ENCODE data around the gene MB21D2.
A peak's percentile ranks its signal among the peaks of the same experiment; 100 is the strongest.
"Not testable (repeated sequence)": the region's sequence is repeated elsewhere in the genome, so short reads cannot be mapped to it uniquely, and the experiment has no call there.

The MB21D2 gene

DNA sequence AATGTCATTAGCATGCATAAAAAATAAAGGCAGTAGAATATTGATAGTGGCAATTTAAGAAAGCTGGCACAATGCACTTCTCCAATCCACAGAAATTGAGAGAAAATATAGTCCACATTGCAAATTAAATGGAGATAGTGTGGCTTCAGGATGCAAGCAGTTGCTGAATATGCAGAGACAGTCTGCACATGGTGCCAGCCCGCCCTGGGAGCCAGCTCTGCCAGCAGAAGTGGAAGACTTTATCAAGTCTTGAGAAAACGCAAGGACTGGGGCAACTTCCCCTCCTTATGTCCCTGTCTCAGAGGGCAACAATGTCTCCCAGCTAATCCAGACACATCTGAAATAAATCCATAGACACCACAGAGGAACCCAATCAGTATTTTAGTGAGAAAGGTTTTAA is 57.2 kb downstream of the MB21D2 start:
- no peak for DNase-seq (ENCODE audit: low read depth in 2 of 2)

DNA sequence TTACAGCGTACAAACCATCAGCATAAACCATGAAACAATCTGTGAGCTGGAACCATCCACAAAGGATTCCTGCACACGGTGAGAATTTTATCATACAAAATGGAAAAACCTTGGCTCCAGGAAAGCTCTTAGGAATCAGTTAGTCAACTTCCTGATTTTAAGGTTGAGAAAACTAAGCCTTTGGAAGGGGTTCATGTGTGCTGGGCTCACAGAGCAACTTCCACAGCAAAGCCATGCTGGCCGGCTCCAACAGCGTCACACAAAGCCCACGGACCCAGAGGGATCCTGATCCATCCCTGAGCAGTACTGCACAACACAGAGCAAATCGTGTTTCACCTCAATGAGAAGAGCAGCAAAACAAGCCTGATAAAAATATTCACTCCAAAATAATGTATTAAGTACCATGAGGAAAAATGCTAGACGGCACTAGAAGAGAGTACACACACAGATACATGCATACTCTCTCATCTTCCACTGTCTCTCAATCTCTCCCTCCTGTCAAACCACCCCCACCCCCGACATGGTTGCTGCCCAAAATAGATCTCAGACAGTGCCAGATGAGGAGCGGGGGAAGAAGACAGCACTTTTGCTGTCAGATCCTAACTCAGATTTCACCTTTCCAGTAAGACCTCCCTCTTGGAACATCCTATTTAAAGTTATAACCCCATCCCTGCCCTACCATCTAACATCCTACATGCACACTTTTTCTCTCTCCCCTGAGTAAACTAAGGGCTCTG is 58.6 kb downstream of the MB21D2 start:
- no peak for DNase-seq (ENCODE audit: low read depth in 2 of 2)

DNA sequence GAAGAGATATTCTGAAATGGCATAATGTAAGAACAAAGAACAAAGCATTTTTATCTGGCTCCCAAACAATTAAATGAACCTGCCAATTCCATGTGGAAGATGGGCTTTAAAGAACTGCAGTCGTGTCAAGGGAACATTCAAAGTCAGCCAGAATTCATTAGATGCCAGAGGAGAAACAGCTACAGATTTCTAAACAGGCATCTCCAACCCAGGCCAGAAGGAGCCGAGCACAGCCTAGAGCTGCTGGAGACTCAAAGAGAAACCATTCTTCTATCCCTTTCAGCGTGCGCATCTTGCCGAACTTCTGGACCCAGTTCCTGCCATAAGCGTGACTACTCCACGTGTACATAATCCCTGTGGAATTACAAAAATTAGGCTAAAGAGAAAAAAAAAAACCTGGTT is 60.4 kb downstream of the MB21D2 start:
- DNase-seq (ENCODE audit: low read depth in 2 of 2), result no peak

DNA sequence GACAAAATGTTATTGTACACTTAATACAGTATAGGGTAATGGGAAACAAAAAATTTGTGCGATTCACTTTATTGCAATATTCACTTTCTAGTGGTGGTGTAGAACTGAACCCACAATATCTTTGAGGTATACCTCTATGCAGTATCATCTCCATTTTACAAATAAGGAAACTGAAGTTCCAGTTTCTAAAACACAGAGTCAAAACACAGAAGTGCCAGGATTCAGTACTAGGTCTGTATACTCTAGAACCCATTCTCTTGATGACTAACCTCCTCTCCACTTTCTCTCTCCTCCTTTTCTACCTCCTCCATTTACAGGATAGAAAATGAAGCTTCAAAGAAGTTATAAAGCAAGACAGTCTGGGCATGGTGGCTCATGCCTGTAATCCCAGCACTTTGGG is 62.2 kb downstream of the MB21D2 start:
- no peak for DNase-seq (ENCODE audit: low read depth in 2 of 2)

DNA sequence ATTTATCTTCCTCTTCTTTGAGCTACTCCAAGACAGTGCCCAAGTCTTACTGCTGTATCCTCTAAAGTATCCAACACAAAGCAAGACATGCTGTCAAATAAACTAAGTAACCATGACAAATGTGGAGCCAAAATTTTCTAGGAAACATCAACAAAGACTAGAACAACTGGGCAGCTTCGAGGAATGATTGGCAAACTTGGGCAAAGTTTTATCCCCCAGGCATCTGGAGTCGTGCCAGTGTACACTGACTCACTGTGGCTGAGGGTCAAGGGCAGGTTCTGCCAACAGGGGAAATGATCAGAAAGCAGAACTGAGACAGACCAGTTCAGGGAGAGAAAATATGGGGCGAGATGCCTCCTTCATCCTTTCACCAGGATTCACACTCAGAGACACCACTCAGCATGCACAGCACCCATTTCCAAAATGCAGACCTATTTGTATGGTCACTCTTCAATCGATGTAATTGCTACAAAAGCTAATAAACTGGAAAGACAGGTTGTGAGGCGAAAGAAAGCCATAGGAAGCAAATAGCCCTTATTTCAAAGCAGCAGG is 65.8 kb downstream of the MB21D2 start:
- no peak for DNase-seq (ENCODE audit: low read depth in 2 of 2)

DNA sequence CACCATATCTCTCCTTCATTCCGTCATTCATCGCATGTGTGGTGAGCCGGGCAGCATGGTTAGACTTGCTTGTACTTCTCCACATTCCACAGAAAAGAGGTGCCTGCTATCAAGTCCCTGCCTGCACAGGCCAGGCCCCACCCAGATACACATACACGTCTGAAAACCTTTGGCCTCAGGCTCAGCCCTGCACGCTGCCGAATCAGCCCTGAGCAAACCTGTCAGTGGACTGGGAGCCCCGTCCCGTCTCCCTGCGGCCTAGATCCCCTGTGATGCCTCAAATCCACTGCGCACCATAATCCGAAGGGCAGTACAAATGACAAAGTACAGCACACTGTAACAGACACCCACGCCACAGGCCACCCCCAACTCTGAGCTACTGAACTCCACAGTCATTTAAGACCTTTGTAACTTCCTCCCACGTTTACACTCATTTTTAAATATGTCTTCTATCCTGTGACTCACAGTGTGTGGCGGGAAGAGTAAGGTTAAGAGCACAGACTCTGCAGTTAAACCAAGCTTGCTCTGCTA is 67.1 kb downstream of the MB21D2 start:
- peak in 1 of 2 experiments; percentile 35 for DNase-seq (ENCODE audit: low read depth in 2 of 2)

DNA sequence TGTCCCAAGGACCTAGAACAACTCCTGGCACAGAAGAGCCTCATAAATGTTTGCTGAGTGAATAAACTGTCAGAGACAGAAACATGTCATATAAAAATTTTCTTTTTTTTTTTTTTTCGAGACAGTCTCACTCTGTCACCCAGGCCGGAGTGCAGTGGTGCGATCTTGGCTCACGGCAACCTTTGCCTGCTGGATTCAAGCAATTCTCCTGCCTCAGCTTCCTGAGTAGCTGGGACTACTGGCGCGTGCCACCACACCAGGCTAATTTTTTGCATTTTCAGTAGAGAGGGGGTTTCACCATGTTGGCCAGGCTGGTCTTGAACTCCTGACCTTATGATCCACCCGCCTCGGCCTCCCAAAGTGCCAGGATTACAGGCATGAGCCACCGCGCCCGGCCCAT is 67.8 kb downstream of the MB21D2 start:
- DNase-seq (ENCODE audit: low read depth in 2 of 2), result not testable (repeated sequence)

DNA sequence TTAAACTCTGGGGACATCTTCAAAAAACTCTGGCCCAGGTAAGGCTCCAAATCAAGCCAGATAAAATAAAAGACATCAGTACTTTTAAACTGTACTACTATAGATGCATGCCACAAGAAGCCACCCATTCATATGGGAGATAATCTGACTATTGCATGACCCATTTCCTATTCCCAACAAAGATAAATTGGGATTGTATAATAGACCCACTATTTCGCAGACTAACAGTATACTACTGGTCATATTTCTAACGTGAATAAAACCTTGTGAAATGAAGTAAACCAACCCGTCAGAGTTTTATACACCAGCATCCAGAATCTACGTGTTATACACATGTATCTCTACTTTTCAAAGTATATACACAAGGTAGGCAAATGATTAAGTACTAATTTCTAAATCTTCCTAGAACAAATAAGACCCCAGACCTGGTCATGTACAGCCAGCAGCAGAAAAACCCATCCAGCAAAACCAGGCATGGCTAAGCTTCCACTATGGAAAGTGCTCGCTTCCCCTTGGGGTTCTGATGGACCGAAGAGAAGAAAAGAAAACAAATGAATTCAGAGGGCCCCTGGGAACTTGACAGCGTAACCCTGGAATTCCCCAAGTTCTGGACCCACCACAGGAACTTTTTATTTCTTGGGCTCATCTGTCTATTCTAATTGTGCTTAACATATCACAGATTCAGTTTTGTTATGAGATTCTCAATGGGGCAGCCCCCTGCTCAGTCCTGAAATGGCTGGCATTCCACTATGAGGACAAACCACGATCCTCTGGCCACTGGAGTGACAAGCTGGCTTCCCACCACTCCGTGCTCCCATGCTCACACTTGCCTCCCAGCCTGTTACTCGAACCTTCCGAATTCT is 69.1 kb downstream of the MB21D2 start:
- no peak for DNase-seq (ENCODE audit: low read depth in 2 of 2)

DNA sequence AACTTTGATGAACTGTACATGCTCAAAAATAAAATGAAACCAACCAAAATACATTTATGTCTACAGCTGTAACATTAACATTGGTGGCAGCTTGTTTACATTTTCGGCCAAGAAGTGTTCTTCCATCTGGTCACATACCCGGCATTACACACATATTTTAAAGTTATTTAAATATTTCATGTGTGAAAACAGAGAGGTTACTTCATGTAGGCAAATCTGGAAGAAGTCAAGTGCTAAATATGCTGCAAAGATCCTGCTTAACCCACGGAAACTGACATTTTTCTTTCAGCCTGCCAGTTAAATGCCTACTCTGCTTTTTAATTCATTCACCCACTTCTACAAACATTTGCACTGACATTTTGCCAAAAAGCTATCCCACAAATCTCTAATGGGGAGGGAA is 69.7 kb downstream of the MB21D2 start:
- no peak for DNase-seq (ENCODE audit: low read depth in 2 of 2)

DNA sequence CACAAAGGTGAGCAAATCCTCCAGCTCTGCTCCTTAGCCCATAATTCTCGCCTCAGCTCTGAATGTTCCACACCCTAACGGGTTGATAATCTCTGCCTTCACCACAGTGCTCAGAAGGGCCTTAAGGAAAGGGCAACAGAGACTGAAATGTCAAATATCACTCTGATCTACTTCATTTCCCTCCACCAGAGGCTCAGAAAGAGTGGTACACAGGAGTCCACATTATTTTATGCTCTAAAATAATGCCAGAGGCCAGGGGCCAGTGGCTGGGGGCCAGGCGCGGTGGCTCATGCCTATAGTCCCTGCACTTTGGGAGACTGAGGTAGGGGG is 72.2 kb downstream of the MB21D2 start:
- no peak for DNase-seq (ENCODE audit: low read depth in 2 of 2)

DNA sequence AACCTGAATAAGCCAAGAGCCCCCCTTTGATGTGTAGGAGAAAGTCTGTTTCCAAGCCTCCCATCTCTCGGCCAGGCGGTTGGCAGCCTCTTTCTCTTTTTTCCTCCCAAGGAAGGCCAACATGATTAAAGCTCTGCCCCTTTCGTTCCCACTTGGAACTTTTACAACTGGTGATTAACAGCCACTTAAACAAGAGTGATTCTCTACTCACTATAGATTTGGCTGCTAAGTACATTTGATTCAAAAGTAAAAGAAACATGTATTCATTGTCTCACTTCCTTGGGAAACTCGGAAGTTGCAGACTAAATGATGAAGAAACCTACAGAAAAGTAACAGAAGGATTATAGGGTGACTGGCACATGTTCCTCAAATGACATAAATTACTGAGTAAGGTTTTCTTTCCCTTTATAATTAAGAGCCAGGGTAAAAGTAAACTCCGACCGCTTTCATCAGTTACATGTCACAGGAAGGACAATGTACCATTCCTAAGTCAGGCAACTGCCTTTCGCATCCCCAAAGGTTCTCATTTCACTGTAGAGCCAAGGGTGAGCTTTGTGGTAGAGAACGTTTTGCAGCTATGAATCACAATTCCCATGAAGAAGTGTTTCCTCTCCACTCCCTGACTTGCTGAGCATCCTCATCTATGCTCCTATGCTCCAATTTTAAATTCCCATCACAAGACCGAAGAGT is 72.7 kb downstream of the MB21D2 start:
- no peak for DNase-seq (ENCODE audit: low read depth in 2 of 2)

DNA sequence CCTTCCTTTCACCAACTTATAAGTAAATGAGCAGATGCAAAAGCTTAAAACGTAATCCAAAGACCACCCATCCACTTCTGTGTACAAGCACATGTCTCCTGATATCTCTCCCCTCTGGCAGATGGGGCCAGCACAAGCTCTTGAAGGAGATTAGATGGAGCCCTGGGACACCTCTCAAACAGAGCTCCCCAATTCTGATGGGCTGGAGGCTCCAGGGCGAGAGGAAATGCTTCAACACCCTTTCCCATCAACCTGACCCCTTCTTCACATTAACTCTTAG is 73.2 kb downstream of the MB21D2 start:
- DNase-seq (ENCODE audit: low read depth in 2 of 2), result no peak

DNA sequence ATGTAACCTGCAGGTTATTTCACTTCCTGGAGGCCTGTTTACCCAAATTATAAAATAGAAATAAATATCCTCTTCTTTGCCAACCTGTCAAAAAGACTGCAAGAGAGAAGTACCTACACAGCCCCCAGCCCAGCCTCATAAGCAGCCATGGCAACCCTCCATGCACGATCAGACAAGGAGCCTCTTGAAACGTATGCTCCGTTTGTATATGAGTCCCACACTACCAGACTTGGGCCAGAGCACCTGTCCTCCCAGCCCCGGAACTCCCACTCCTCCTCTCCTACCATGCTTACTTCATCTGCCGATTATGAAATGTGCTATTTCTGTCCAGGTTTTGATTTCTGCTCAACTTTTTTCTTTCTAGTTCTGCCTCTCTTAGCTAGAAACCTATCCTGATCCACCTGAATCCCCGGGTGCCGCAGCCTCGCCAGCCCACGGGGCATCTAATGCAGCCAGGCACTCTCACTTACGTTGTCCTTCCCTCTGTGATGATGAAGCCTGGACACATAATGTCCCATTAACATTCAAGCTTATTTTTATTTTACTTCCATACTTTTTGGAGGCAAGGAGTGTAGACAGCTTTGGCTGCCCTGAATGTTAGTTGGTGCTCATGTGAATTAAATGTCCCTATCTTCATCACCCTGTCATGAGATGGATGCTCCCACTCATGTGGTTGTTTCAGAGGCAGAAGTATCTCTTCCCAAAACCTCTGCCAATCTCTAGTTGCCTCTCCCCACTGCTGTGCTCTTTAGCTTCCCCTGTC is 73.8 kb downstream of the MB21D2 start:
- no peak for DNase-seq (ENCODE audit: low read depth in 2 of 2)

DNA sequence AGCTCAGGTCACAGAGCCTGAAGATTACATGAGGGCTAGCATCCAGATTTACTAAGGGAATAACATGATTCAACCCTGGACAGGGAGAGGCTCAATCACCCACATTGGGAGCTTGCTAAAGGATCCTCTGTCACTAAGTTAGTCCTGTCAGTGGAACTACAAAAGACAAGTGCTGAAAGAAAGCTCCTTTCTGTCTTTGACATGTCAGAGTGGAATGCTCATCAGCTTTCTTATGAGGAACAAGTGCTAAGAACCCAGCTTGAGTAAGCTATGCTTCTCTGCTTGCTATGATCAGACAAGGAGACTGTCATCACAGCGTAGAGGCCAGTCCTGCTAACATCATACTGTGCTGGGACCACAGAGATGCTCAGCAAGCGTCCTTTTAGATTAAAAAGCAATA is 74.5 kb downstream of the MB21D2 start:
- DNase-seq (ENCODE audit: low read depth in 2 of 2), result no peak

DNA sequence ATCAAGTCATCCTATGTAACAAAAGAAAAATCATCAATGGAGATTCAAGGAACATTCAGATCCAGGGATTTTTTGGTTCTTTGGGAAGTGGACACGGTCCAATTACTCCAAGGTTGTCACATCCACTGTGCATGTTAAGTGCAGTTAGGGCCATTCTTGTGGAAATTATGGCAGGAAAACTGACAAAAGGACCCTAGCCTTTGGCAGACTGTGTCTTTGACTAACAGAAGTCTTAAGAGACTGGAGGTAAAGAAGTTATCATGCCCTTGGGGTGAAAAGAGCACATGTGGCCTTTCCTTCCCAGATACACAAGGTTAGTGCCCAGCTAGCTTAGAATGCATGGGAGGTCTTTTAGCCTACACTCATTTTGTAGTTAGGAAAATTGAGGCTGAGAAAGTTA is 74.9 kb downstream of the MB21D2 start:
- DNase-seq (ENCODE audit: low read depth in 2 of 2), result no peak

DNA sequence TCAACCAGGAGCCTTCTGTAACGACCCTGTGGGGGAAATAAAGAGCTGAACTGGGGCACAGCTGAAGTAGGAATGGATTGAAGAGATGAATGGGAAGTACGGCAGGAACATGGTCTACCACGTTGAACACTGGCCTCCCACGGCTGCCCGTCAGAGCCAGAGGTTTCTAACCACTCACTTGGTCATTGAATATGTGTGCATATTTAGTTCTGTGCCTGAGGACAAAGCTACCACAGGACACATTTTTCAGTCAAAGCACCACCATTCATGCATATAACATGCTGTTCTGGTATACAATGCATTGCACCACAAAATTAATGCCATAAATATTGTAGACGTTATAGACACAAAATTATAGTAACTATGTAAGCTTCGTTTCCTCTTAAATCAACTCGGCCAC is 75.5 kb downstream of the MB21D2 start:
- no peak for DNase-seq (ENCODE audit: low read depth in 2 of 2)

DNA sequence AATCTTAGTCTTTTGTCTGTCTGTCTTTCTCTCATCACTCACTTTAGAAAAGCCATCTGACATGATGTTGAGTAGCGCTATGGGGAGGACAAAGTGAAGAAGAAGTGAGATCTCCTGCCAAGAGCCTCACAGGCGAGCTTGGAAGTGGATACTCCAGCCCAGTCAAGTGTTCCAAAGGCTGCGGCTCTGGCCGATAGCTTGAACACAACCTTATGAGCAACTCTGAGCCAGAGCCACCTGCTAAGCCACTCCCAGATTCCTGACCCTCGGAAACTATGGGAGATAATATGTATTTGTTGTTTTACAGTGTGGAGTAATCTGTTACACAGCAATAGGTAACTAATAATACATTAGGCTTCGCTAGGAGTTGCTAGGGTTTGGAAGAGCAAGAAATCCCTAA is 76.2 kb downstream of the MB21D2 start:
- DNase-seq (ENCODE audit: low read depth in 2 of 2), result no peak

DNA sequence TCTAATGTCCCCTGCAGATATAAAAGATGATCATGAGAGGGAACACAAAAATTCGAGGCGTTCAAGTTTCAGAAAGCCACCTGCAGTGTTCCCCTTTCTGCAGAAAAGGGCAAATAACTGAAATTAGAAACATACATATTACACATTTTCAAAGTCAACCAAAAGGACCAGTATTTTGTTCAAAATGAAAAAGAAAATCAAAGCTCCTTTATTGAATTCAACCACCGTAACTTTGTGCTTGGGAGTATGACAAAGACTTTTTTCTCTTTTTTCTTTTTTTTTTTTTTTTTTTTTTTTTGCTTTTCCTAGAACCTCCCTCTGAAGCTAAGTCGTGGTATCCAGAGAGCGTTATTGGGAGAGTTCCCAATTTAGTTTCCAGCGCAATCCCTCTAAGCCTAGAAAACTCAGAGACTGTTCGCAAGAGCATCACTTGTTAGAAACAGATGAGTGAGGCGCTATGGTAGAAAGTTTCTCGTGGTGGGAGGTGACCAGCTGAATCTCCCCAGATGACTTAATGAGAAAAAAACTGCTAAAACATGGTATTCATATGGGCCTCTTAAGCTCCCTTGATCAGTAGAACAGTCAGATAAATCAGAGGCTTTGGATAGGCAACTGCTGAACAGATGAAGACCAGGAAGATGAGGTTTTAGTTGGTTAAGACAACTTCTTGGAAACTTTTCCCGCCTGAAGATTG is 77.4 kb downstream of the MB21D2 start:
- no peak for DNase-seq (ENCODE audit: low read depth in 2 of 2)

DNA sequence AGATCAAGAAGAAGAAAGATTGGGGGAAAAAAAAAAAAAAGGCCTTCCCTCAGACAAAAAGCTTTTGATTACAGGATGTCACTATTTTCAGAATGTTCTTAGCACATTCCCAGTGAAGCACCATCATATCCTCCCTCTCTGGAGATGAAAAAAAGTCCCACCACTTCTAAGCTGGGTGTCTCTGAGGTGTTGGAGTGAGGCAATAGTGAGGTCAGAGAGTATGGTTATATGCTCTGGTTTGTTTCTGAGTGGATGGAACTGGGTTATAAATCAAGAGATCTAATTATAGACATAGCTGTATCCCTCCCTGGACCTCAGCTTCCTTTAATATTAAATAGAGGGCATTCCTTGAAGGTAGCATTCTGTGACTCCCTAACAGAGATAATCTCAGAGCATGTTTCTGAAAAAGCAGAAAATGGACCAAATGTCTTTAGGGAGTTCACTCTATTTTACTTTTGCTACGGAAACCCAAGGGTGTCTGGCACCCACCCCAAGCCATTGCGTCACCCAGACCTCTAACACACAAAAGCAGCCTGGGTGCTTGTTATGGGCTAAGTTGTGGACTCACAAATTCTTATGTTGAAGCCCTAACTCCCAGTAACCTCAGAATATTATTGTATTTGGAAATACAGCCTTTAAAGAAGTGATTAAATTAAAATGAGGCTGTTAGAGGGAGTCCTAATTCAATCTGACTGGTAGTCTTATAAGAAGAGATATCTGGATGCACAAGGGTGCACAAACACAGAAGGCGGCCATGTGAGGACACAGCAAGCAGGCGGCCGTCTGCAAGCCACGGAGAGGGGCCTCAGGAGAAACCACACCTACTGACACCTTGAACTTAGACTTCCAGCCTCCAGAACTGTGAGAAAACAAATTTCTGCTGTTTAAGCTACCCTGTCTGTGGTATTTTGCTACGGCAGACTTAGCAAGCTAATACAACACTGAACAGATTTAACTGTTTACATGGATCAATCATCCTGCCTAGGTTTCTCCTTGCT is 81.5 kb downstream of the MB21D2 start:
- no peak for DNase-seq (ENCODE audit: low read depth in 2 of 2)

DNA sequence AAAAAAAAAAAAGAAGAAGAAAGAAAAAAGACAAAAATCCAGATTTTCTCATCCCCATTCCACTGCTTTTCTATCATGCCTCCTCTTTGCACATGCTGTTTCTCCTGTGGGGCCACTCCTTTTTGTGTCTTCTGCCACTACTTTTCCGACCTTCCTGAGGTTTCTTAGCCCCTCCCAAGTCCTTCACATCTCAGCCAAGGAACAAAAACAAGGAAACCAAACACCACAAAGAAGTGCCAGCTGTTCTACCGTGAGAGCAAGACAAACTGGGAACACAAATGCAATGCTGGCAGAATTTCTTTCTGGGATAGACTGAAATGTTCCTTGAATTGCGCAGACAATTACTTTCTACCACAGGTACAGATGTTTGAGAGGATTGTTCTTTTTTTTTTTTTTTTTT is 83.2 kb downstream of the MB21D2 start:
- DNase-seq (ENCODE audit: low read depth in 2 of 2), result no peak
